Cardiac muscle cell (in vitro differentiated cells and primary cell): Measurements from ENCODE around the gene BTNL8. TPM values are rescaled to one million over a fixed set of nuclear protein-coding genes. Genes with fewer than 3 reads are reported as not detected.

Source experiments
- DNase-seq, 2 donors: peaks; one replicate each; pipeline versions ENCODE4 v3.0.0 to v3.0.0-alpha.2; 2010 to 2017; ENCODE audit warnings: low read depth in 1 of 2, low spot score in 1 of 2
- H3K27ac ChIP-seq: fragments of 200-600 bp; sonication (generic); 2 replicates; pipeline ENCODE4 v1.5.1; 2016
- H3K27me3 ChIP-seq: fragments of 200-600 bp; sonication (generic); 2 replicates; pipeline ENCODE4 v1.6.0; 2016; ENCODE audit warnings: control low read depth
- H3K36me3 ChIP-seq: fragments of 200-600 bp; sonication (generic); 2 replicates; pipeline ENCODE4 v1.5.1; 2016; ENCODE audit warnings: control low read depth
- H3K4me1 ChIP-seq: fragments of 200-600 bp; sonication (generic); 2 replicates; pipeline ENCODE4 v1.8.1; 2017; ENCODE audit warnings: low read depth, mild to moderate bottlenecking, mixed run types
- H3K4me3 ChIP-seq: fragments of 200-600 bp; sonication (generic); 2 replicates; pipeline ENCODE4 v1.5.1; 2016; ENCODE audit warnings: mild to moderate bottlenecking
- H3K9me3 ChIP-seq: fragments of 200-600 bp; sonication (generic); 2 replicates; pipeline ENCODE4 v1.5.1; 2017; ENCODE audit warnings: low read depth, mild to moderate bottlenecking, control low read depth
- CTCF ChIP-seq: IDR thresholded peaks from 2 replicates; pipeline ENCODE4 v1.5.1; 2012; ENCODE audit warnings: low read depth, mild to moderate bottlenecking, low read length
- polyA plus RNA-seq: library from polyadenylated mRNA; unstranded; fragments of >200 nt; fragmentation: Nextera tagmentation; extraction: Ambion mirVana; gene quantifications from 2 replicates; pipeline ENCODE4 v1.2.1, GENCODE V29; 2016
- total RNA-seq: library from RNA; depleted of rRNA; stranded (reverse); fragments of >200 nt; gene quantifications from 2 replicates; pipeline ENCODE4 v1.2.3, GENCODE V29; 2016

BTNL8 gene
- total and polyA plus RNA-seq, 2 experiments from 2014 or later = not detected

- Histone ChIP-seq H3K9me3 (no peaks in the 10 kb centered on the region), H3K27ac (no peak overlapping the region), H3K27me3 (no peaks in the 10 kb centered on the region), H3K4me1 (no peaks in the 10 kb centered on the region), H3K36me3 (no peaks in the 10 kb centered on the region), H3K4me3 (no peak overlapping the region)
- no peak for DNase-seq
- TF ChIP-seq CTCF = no peak
These were observed 75.8 kb downstream of the BTNL8 start for GRCh38 chr5:180974612-180975315.

DNA sequence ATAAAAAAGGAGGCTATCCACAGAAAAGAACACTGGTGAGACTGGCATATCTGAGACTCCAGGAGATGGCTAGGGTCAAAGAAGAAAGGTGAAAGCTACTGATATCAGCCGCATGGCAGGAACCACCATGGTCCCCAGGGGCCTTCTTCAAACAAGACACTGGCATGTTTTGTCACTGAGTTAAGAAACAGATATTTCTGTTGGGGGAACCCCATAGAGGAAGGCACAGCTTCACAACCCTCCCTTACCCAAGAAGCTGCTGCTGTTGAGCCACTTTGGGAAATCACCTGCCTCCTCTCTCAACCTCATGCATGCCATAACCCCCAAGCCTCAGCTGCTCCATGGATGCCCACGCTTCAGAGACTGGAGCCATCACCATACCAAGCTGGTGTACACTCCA is 76.4 kb downstream of the BTNL8 start:
- H3K4me3 ChIP-seq = no peak overlapping the region
- DNase-seq = no peak
- no peaks in the 10 kb centered on the region for H3K36me3 ChIP-seq
- H3K27ac ChIP-seq = no peak overlapping the region
- H3K9me3 ChIP-seq = no peaks in the 10 kb centered on the region
- no peak for TF ChIP-seq CTCF
- no peaks in the 10 kb centered on the region for H3K27me3 ChIP-seq
- H3K4me1 ChIP-seq = no peaks in the 10 kb centered on the region

DNA sequence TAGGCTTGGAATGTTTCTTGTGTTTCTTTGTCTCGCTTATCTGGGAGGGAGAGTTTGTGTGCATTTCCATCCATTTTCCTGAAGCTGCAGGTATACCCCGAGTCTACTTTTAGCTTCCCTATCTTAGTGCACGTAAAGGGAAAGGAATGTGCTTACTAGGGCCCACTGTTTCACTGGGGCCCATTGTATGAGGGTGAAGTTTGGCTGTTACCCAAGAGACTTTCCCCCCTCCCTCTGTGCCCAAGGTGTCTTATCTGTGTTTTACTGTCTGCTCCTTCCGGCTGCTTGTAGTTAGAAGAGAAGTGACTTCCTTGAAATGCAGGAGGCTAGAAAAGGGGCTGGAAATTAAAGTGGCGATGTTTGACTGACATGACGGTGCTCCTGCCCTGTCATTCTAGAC is 77.6 kb downstream of the BTNL8 start:
- no peak for TF ChIP-seq CTCF
- H3K4me3 ChIP-seq = no peak overlapping the region
- H3K36me3 ChIP-seq = no peaks in the 10 kb centered on the region
- H3K4me1 ChIP-seq = no peaks in the 10 kb centered on the region
- H3K27ac ChIP-seq = no peak overlapping the region
- no peaks in the 10 kb centered on the region for H3K9me3 ChIP-seq
- no peak for DNase-seq
- H3K27me3 ChIP-seq = no peaks in the 10 kb centered on the region

DNA sequence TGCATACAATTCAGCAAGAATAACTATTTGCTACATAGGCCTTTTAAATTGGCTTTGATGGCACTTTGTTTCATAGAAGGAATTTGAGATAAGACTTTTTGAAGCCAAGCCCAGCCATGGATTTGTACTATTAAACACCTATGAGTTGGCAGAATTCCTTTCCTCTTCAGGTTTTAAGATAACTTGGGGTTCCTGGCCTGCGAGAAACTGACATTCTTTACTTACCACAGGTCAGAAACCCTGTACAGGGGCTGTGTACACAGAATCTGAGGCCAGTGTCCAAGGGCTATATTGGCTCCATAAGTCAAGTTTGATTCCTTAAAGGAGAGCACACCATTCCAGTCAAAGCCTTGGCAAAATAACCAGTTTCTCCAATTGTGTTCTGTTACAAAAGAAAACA is 78.9 kb downstream of the BTNL8 start:
- Histone ChIP-seq H3K4me3 (no peak overlapping the region), H3K27me3 (no peaks in the 10 kb centered on the region), H3K4me1 (no peaks in the 10 kb centered on the region), H3K36me3 (no peaks in the 10 kb centered on the region), H3K9me3 (no peaks in the 10 kb centered on the region), H3K27ac (no peak overlapping the region)
- no peak for DNase-seq
- TF ChIP-seq CTCF = no peak

DNA sequence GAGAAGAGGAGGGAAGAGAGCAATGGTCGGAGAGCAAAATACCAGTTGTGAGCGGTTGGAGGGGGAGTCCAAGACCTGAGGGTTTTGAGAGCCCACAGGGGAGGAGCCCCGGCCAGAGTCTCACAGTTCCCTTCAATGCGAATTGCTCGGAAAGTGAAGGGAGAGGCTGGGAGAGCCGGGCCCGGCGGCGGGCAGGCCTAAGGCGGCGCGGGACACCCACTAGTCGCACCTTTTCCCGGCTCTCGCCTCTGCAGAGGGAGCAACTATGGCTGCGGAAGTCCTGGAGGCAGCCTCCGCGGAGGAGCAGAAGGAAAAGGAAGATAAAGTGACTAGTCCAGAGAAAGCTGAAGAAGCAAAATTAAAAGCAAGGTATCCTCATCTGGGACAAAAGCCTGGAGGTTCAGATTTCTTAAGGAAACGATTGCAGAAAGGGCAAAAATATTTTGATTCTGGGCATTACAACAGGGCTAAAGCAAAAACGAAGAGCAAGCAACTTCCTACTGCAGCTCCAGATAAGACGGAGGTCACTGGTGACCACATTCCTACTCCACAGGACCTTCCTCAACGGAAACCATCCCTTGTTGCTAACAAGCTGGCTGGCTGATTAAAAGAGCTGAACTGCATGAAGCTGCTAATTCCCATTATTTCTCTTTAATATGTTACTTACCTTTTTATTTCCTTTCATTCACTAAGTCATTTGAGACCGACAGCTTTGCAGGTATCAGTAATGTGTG is 83.2 kb downstream of the BTNL8 start:
- no peak overlapping the region for H3K27ac ChIP-seq
- TF ChIP-seq CTCF = no peak
- DNase-seq = no peak
- H3K36me3 ChIP-seq = no peaks in the 10 kb centered on the region
- no peaks in the 10 kb centered on the region for H3K27me3 ChIP-seq
- no peaks in the 10 kb centered on the region for H3K9me3 ChIP-seq
- no peak overlapping the region for H3K4me3 ChIP-seq
- H3K4me1 ChIP-seq = no peaks in the 10 kb centered on the region
